ENCODE data around the gene CC2D1B. TPM values are rescaled to one million over a fixed set of nuclear protein-coding genes. Genes with fewer than 3 reads are reported as not detected.

CC2D1B gene
- total RNA-seq, 2 experiments from 2014 or later = 29.2 to 38.1 TPM

GRCh38 chr1:52328615-52329014, 37.4 kb downstream of the CC2D1B start:
- intact Hi-C loops (cut with micrococcal nuclease; ENCODE audit: unreplicated experiment) = loop anchor here (2.0 kb wide), 1 partner anchor 24 kb away; no protein-coding TSS in a partner anchor
- BruUV-seq (replicated peaks) = no TSS peak
- Histone ChIP-seq H2AFZ (ENCODE audit: low read length) (no peak overlapping the region), H3K27ac (ENCODE audit: low read depth, low read length, poor library complexity, severe bottlenecking) (no peak overlapping the region), H3K4me3 (ENCODE audit: low read depth, low read length, poor library complexity, severe bottlenecking) (no peak overlapping the region), H3K79me2 (ENCODE audit: insufficient read depth, low read depth, low read length) (no peaks in the 10 kb centered on the region), H3K4me2 (ENCODE audit: low read length) (no peak overlapping the region), H3K9me3 (ENCODE audit: low read length) (no peaks in the 10 kb centered on the region), H4K20me1 (ENCODE audit: insufficient read depth, low read length) (no peaks in the 10 kb centered on the region), H3K9me2 (ENCODE audit: insufficient read depth, low read length) (no peaks in the 10 kb centered on the region), H3K4me1 (ENCODE audit: insufficient read depth, low read length, poor library complexity, severe bottlenecking) (no peaks in the 10 kb centered on the region), H3K36me3 (ENCODE audit: insufficient read depth, low read length) (no peaks in the 10 kb centered on the region)
- TF ChIP-seq CTCF (conservative IDR thresholded peaks at IDR 0.05; ENCODE audit: low read length) = no peak
- TF ChIP-seq EZH2phosphoT487 (IDR thresholded peaks at IDR 0.05; ENCODE audit: borderline replicate concordance, low read depth, low read length) = no peak
- ChIA-PET POLR2A (no interaction called here), CTCF (ENCODE audit: unreplicated experiment) (no interaction called here)
- no peak for DNase-seq (ENCODE audit: low spot score)

- Histone ChIP-seq H3K79me2 (ENCODE audit: insufficient read depth, low read depth, low read length) (no peaks in the 10 kb centered on the region), H3K9me3 (ENCODE audit: low read length) (no peaks in the 10 kb centered on the region), H3K9me2 (ENCODE audit: insufficient read depth, low read length) (no peaks in the 10 kb centered on the region), H3K27ac (ENCODE audit: low read depth, low read length, poor library complexity, severe bottlenecking) (no peak overlapping the region), H3K4me1 (ENCODE audit: insufficient read depth, low read length, poor library complexity, severe bottlenecking) (no peaks in the 10 kb centered on the region), H4K20me1 (ENCODE audit: insufficient read depth, low read length) (no peaks in the 10 kb centered on the region), H3K4me2 (ENCODE audit: low read length) (no peak overlapping the region), H3K4me3 (ENCODE audit: low read depth, low read length, poor library complexity, severe bottlenecking) (no peak overlapping the region), H2AFZ (ENCODE audit: low read length) (no peak overlapping the region), H3K36me3 (ENCODE audit: insufficient read depth, low read length) (no peaks in the 10 kb centered on the region)
- TF ChIP-seq CTCF (conservative IDR thresholded peaks at IDR 0.05; ENCODE audit: low read length) (no peak), EZH2phosphoT487 (IDR thresholded peaks at IDR 0.05; ENCODE audit: borderline replicate concordance, low read depth, low read length) (no peak)
- DNase-seq (ENCODE audit: low spot score) = no peak
- BruUV-seq (replicated peaks) = no TSS peak
- POLR2A ChIA-PET = interaction anchor here (0.6 kb wide), 1 partner anchor 892 kb away, joined by 3 read pairs; no protein-coding TSS in a partner anchor
- CTCF ChIA-PET (ENCODE audit: unreplicated experiment) = no interaction called here
- intact Hi-C loops (cut with micrococcal nuclease; ENCODE audit: unreplicated experiment) = no loop called here
Measured at GRCh38 chr1:52325786-52326185, 40.2 kb downstream of the CC2D1B start.

- Histone ChIP-seq H3K9me2 (ENCODE audit: insufficient read depth, low read length) (no peaks in the 10 kb centered on the region), H3K4me3 (ENCODE audit: low read depth, low read length, poor library complexity, severe bottlenecking) (no peak overlapping the region), H4K20me1 (ENCODE audit: insufficient read depth, low read length) (no peaks in the 10 kb centered on the region), H3K4me1 (ENCODE audit: insufficient read depth, low read length, poor library complexity, severe bottlenecking) (no peaks in the 10 kb centered on the region), H3K4me2 (ENCODE audit: low read length) (no peak overlapping the region), H3K27ac (ENCODE audit: low read depth, low read length, poor library complexity, severe bottlenecking) (no peak overlapping the region), H3K36me3 (ENCODE audit: insufficient read depth, low read length) (no peaks in the 10 kb centered on the region), H3K79me2 (ENCODE audit: insufficient read depth, low read depth, low read length) (no peaks in the 10 kb centered on the region), H3K9me3 (ENCODE audit: low read length) (no peaks in the 10 kb centered on the region), H2AFZ (ENCODE audit: low read length) (no peak overlapping the region)
- no TSS peak for BruUV-seq (replicated peaks)
- POLR2A ChIA-PET = interaction anchor here (0.6 to 0.7 kb wide), 2 partner anchors 27 to 579 kb away, joined by 3 to 4 read pairs; no protein-coding TSS in a partner anchor
- CTCF ChIA-PET (ENCODE audit: unreplicated experiment) = interaction anchor here (0.6 kb wide), 1 partner anchor 71 kb away, joined by 3 read pairs; no protein-coding TSS in a partner anchor
- intact Hi-C loops (cut with micrococcal nuclease; ENCODE audit: unreplicated experiment) = no loop called here
- no peak for DNase-seq (ENCODE audit: low spot score)
- no peak for TF ChIP-seq CTCF (conservative IDR thresholded peaks at IDR 0.05; ENCODE audit: low read length)
- TF ChIP-seq EZH2phosphoT487 (IDR thresholded peaks at IDR 0.05; ENCODE audit: borderline replicate concordance, low read depth, low read length) = no peak
Measured at GRCh38 chr1:52323731-52324130, 42.3 kb downstream of the CC2D1B start.
